H1 (cell line): Measurements from ENCODE around the gene DYNC1H1. TPM values are rescaled to one million over a fixed set of nuclear protein-coding genes. Genes with fewer than 3 reads are reported as not detected.

ENCODE experiments used
- ATF3 ChIP-seq: IDR thresholded peaks from 2 replicates; pipeline ENCODE4 v1.6.1; 2011; ENCODE audit warnings: low read depth, mild to moderate bottlenecking, low read length; ENCODE audit not compliant: insufficient read depth
- CEBPB ChIP-seq: IDR thresholded peaks from 2 replicates; pipeline ENCODE4 v1.6.1; 2012; ENCODE audit warnings: low read depth, low read length
- CTBP2 ChIP-seq: IDR thresholded peaks from 2 replicates; pipeline ENCODE4 v1.7.0; 2011; ENCODE audit warnings: borderline replicate concordance, mild to moderate bottlenecking, moderate library complexity, mixed read lengths, low read length; ENCODE audit not compliant: insufficient read depth, insufficient read length
- CTCF ChIP-seq, 3 experiments: IDR thresholded peaks; 1 replicate in 2 of 3; 2 replicates in 1 of 3; pipeline versions ENCODE4 v1.5.1 to v1.6.1; 2011; ENCODE audit warnings: low read length in 3 of 3, mild to moderate bottlenecking in 3 of 3, inconsistent platforms in 2 of 3, low read depth in 1 of 3, moderate library complexity in 1 of 3; ENCODE audit not compliant: insufficient read depth in 1 of 3; ENCODE audit errors: control extremely low read depth in 1 of 3
- HDAC6 ChIP-seq: IDR thresholded peaks from one replicate; pipeline ENCODE4 v1.7.1; 2012; ENCODE audit warnings: low read depth, mild to moderate bottlenecking, inconsistent platforms, low read length, moderate library complexity
- JUND ChIP-seq: IDR thresholded peaks from 2 replicates; pipeline ENCODE4 v1.6.1; 2011; ENCODE audit warnings: mild to moderate bottlenecking, improper control_type of control experiment, low read length
- KDM5A ChIP-seq: fragments of 200-600 bp; IDR thresholded peaks from 2 replicates; pipeline ENCODE4 v1.7.1; 2012; ENCODE audit warnings: mild to moderate bottlenecking, low read length, inconsistent platforms, mixed read lengths
- MAFK ChIP-seq: IDR thresholded peaks from 2 replicates; pipeline ENCODE4 v1.6.1; 2012; ENCODE audit warnings: low read depth, mild to moderate bottlenecking, improper control_type of control experiment, low read length
- NRF1 ChIP-seq: IDR thresholded peaks from 2 replicates; pipeline ENCODE4 v1.6.1; 2011; ENCODE audit warnings: mild to moderate bottlenecking, low read depth, low read length, improper control_type of control experiment
- RBBP5 ChIP-seq: IDR thresholded peaks from 2 replicates; pipeline ENCODE4 v1.7.1; 2012; ENCODE audit warnings: low read depth, mild to moderate bottlenecking, inconsistent platforms, low read length, moderate library complexity, borderline replicate concordance
- SIN3A ChIP-seq, 2 experiments: IDR thresholded peaks in 1 of 2; conservative IDR thresholded peaks in 1 of 2; 2 replicates each; pipeline ENCODE4 v1.6.1; 2011 to 2012; ENCODE audit warnings: low read length in 2 of 2, improper control_type of control experiment in 1 of 2, low read depth in 1 of 2, mild to moderate bottlenecking in 1 of 2
- SP1 ChIP-seq: IDR thresholded peaks from 2 replicates; pipeline ENCODE4 v1.6.1; 2011; ENCODE audit warnings: low read depth, low read length
- SP4 ChIP-seq: IDR thresholded peaks from 2 replicates; pipeline ENCODE4 v1.6.1; 2012; ENCODE audit warnings: low read length, inconsistent platforms
- SRF ChIP-seq: IDR thresholded peaks from 2 replicates; pipeline ENCODE4 v1.6.1; 2011; ENCODE audit warnings: mild to moderate bottlenecking, low read depth, low read length, moderate library complexity
- TAF7 ChIP-seq: optimal IDR thresholded peaks from 2 replicates; pipeline ENCODE3; 2011; ENCODE audit warnings: low read depth, mild to moderate bottlenecking, inconsistent platforms, low read length, moderate library complexity, borderline replicate concordance
- TCF12 ChIP-seq: IDR thresholded peaks from 2 replicates; pipeline ENCODE4 v1.6.1; 2011; ENCODE audit warnings: low read depth, mild to moderate bottlenecking, low read length
- polyA plus RNA-seq, 7 experiments: library from polyadenylated mRNA; depleted of rRNA in 3 of 7; stranded (reverse) in 5 of 7; unstranded in 2 of 7; fragments of >200 nt in 5 of 7; fragments of 200-250 nt in 2 of 7; gene quantifications; 1 replicate in 5 of 7; 2 replicates in 1 of 7; 4 replicates in 1 of 7; pipeline versions ENCODE4 v1.2.1 to v1.2.3, GENCODE V29; 2011 to 2013; ENCODE audit warnings: missing spikeins in 2 of 7, mixed read lengths in 2 of 7
- total RNA-seq: library from RNA; stranded (reverse); fragmentation: NEBNext Ultra II Directional; extraction: Animal tissue kit (Norgen Biotek cat#: 25700); gene quantifications from 2 replicates; pipeline ENCODE4 v1.2.1, GENCODE V29; 2021
- TF ChIP-seq, protein P1 (sequence below): IDR thresholded peaks from 2 replicates; pipeline ENCODE4 v1.6.1; 2011; ENCODE audit warnings: low read length, improper control_type of control experiment

DYNC1H1 gene
- total and polyA plus RNA-seq, 2 of the 8 experiments (the other 6 are each of a cell fraction or from before 2014, with no cell fraction given) = 238 to 387 TPM

DNA sequence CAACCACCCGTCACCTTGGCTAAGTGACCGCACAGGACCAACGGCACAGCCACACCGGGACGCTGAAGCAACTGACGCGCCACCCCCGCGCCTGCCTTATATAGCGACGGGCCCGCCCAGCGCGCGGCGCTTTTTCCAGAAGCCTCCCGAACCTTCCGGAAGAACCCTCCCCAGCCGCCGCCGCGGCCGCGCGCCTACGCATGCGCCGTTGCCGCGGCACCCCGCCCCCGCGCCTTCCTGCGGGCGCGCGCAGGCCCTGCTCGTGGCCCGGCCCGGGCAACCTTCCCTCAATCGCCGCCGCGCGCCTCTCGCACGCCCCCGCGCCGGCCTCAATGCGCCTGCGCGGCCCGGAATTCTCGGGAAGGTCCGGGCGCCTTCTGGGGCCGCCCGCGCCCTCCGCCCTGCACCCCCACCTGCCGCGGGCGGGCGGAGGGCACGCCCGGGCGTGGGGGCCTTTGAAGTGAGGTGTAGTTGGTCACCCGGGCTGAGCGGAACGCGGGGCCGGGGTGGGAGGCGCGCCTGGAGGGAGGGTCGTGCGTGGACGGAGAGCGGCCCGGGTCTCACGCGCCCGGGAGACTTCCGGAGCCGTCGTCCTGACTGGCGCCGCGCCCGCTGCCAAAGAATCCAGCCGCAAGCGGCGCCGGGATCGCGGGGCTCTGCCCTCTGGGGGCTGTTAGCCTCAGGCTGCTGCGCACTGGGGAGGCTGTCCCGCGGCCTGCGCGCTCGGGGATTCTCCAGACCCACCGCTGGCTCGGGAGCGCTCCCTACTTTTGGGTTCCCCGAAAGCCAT lies 122.8 kb downstream of the DYNC1H1 start, which contains the start of gene HSP90AA1 (continued):
- TF ChIP-seq CTBP2 = no peak
- TF ChIP-seq CTCF (IDR thresholded peaks at IDR 0.05; ENCODE audit: control extremely low read depth in 1 of 3, insufficient read depth in 1 of 3, low read depth in 1 of 3, low read length in 3 of 3) = no peak
- TF ChIP-seq TAF7 = peak; percentile 87
- no peak for TF ChIP-seq KDM5A
- TF ChIP-seq SIN3A (conservative IDR thresholded peaks at IDR 0.05 in 1 of 2, IDR thresholded peaks at IDR 0.05 in 1 of 2; ENCODE audit: low read depth in 1 of 2, low read length in 2 of 2) = peak; percentile 11 to 16; a peak in 1 of 4 replicates
- no peak for TF ChIP-seq JUND
- TF ChIP-seq, protein P1, sequence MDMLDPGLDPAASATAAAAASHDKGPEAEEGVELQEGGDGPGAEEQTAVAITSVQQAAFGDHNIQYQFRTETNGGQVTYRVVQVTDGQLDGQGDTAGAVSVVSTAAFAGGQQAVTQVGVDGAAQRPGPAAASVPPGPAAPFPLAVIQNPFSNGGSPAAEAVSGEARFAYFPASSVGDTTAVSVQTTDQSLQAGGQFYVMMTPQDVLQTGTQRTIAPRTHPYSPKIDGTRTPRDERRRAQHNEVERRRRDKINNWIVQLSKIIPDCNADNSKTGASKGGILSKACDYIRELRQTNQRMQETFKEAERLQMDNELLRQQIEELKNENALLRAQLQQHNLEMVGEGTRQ = no peak
- no peak for TF ChIP-seq TCF12
- TF ChIP-seq SP1 = no peak
- no peak for TF ChIP-seq SP4
- TF ChIP-seq RBBP5 = no peak
- TF ChIP-seq ATF3 = no peak
- no peak for TF ChIP-seq HDAC6
- no peak for TF ChIP-seq MAFK
- peak; percentile 66; the same call in 1 of the 2 replicates for TF ChIP-seq SRF
- peak; percentile 81 for TF ChIP-seq NRF1
- no peak for TF ChIP-seq CEBPB
